ENCODE measurements around the gene CYBB.

DNA sequence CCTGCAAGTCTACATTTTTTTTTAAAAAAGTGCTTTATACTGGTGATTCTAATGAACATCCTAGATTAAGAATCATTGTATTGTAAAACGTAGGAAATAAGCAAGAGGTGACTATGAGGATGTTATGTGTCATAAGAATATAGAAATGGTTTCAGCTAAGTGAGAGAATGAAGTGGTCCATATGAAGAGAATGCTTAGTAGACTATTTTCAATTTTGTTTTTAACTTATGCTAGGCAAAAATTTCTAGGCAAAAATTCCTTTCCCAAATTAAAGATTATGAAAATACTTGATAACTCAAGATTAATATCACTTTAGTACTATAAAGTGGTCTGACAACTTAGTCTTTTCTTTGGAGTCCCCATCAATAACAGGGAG is 66.7 kb downstream of the CYBB start:
- TF ChIP-seq, protein P1, sequence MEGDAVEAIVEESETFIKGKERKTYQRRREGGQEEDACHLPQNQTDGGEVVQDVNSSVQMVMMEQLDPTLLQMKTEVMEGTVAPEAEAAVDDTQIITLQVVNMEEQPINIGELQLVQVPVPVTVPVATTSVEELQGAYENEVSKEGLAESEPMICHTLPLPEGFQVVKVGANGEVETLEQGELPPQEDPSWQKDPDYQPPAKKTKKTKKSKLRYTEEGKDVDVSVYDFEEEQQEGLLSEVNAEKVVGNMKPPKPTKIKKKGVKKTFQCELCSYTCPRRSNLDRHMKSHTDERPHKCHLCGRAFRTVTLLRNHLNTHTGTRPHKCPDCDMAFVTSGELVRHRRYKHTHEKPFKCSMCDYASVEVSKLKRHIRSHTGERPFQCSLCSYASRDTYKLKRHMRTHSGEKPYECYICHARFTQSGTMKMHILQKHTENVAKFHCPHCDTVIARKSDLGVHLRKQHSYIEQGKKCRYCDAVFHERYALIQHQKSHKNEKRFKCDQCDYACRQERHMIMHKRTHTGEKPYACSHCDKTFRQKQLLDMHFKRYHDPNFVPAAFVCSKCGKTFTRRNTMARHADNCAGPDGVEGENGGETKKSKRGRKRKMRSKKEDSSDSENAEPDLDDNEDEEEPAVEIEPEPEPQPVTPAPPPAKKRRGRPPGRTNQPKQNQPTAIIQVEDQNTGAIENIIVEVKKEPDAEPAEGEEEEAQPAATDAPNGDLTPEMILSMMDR (conservative IDR thresholded peaks at IDR 0.05; ENCODE audit: low read depth, low read length), result no peak
- no peak for TF ChIP-seq EZH2 (IDR thresholded peaks at IDR 0.05; ENCODE audit: low read length, unreplicated experiment)

All from PC-3 (cell line).